PFSK-1 (cell line): Measurements from ENCODE around the gene KIF5A.

ENCODE experiments used
- FOXP2 ChIP-seq: optimal IDR thresholded peaks from 2 replicates; pipeline ENCODE3; 2011; ENCODE audit warnings: borderline replicate concordance, control low read depth, inconsistent platforms; ENCODE audit not compliant: insufficient read depth; ENCODE audit errors: extremely low read length, extremely low read depth
- POLR2AphosphoS5 ChIP-seq: IDR thresholded peaks from 2 replicates; pipeline ENCODE4 v1.6.1; 2012; ENCODE audit warnings: low read depth, mild to moderate bottlenecking, control low read depth, low read length, moderate library complexity
- SIN3A ChIP-seq: IDR thresholded peaks from 2 replicates; pipeline ENCODE4 v1.6.1; 2012; ENCODE audit warnings: mild to moderate bottlenecking, low read length, moderate library complexity, borderline replicate concordance; ENCODE audit not compliant: insufficient read depth
- TAF1 ChIP-seq: IDR thresholded peaks from 2 replicates; pipeline ENCODE4 v1.6.1; 2012; ENCODE audit warnings: low read length, control low read depth, borderline replicate concordance; ENCODE audit not compliant: insufficient read depth
- TF ChIP-seq, protein P1 (sequence below), 2 experiments: IDR thresholded peaks; 2 replicates each; pipeline versions ENCODE4 v1.6.1 to v1.8.0; 2011 to 2012; ENCODE audit warnings: low read depth in 2 of 2, low read length in 2 of 2, control low read depth in 1 of 2, inconsistent platforms in 1 of 2, mild to moderate bottlenecking in 1 of 2, moderate library complexity in 1 of 2; ENCODE audit not compliant: insufficient read depth in 1 of 2

DNA sequence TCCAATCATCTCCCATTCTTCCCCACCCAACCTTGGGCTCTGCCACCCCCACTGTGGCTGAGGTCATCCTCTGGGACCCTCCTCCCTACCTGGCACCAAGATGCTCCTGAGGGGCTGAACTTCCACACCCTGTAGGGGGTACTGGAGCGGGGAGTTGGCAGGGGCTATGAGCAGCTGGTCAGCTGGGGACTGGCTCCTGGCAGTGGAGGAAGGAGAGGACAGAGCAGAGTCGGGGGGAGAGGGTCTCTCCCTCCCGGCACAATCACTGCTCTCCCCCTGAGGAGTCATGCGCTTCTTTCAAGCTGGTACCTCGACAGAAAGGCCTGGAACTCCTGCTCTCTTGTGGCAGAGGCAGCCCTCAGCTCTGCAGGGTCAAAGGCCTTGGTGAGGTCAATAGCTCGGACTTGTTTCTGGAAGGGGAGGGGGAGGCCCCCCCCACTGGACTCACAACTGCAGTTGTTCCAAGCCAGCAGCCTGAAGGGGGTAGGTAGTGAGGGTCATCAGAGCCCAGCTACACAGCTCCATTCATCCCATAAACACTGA, 81.1 kb downstream of the KIF5A start:
- TF ChIP-seq, protein P1, sequence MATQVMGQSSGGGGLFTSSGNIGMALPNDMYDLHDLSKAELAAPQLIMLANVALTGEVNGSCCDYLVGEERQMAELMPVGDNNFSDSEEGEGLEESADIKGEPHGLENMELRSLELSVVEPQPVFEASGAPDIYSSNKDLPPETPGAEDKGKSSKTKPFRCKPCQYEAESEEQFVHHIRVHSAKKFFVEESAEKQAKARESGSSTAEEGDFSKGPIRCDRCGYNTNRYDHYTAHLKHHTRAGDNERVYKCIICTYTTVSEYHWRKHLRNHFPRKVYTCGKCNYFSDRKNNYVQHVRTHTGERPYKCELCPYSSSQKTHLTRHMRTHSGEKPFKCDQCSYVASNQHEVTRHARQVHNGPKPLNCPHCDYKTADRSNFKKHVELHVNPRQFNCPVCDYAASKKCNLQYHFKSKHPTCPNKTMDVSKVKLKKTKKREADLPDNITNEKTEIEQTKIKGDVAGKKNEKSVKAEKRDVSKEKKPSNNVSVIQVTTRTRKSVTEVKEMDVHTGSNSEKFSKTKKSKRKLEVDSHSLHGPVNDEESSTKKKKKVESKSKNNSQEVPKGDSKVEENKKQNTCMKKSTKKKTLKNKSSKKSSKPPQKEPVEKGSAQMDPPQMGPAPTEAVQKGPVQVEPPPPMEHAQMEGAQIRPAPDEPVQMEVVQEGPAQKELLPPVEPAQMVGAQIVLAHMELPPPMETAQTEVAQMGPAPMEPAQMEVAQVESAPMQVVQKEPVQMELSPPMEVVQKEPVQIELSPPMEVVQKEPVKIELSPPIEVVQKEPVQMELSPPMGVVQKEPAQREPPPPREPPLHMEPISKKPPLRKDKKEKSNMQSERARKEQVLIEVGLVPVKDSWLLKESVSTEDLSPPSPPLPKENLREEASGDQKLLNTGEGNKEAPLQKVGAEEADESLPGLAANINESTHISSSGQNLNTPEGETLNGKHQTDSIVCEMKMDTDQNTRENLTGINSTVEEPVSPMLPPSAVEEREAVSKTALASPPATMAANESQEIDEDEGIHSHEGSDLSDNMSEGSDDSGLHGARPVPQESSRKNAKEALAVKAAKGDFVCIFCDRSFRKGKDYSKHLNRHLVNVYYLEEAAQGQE (IDR thresholded peaks at IDR 0.05; ENCODE audit: insufficient read depth in 1 of 2, low read depth in 2 of 2, low read length in 2 of 2) = no peak
- TF ChIP-seq POLR2AphosphoS5 = no peak
- TF ChIP-seq SIN3A = no peak
- no peak for TF ChIP-seq TAF1
- no peak for TF ChIP-seq FOXP2
